ENCODE results near the gene TP53TG5.

The TP53TG5 gene

GRCh38 chr20:45325371-45325770 lies 52.8 kb downstream of the TP53TG5 start:
- DNase-seq (ENCODE audit: low read depth in 2 of 2): no peak

GRCh38 chr20:45323731-45324130 lies 54.4 kb downstream of the TP53TG5 start:
- DNase-seq (ENCODE audit: low read depth in 2 of 2): no peak

- no peak for DNase-seq (ENCODE audit: low read depth in 2 of 2)
These were observed 55.2 kb downstream of the TP53TG5 start for GRCh38 chr20:45322952-45323383.
